Medulla oblongata (tissue), 1 donor: ENCODE measurements around the gene CUEDC2.

Source experiments
- DNase-seq: peaks from one replicate; pipeline ENCODE4 v3.0.0-alpha.2; 2015; ENCODE audit errors: extremely low spot score

Gene CUEDC2

DNA sequence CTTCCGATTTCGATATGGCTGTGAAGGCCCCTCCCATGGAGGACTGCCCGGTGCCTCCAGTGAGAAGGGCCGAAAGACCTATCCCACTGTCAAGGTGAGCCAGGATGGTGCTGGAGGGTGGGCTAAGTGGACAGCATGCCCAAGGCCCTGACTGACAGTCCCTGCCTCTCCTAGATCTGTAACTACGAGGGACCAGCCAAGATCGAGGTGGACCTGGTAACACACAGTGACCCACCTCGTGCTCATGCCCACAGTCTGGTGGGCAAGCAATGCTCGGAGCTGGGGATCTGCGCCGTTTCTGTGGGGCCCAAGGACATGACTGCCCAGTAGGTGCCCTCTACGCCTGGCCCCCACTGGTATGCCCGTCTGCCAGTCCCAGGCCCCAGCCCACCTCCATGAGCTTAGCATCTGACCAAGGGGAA lies 35.6 kb downstream of the CUEDC2 start:
- DNase-seq = no peak

DNA sequence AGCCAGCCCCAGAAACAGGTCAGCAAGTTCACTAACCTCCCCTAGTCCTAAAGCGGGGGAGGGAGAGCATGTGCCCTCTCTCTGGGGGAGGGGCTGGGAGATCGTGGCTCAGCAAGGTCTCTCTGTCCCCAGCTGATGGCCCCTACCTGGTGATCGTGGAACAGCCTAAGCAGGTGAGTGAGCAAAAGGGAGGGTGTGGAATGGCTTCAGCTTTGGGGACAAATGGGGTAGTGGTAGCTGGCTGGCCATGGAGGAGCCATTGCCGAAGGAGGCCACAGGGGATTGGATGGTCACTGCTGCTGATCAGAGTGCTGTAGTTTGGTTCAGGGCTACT lies 36.1 kb downstream of the CUEDC2 start:
- no peak for DNase-seq

DNA sequence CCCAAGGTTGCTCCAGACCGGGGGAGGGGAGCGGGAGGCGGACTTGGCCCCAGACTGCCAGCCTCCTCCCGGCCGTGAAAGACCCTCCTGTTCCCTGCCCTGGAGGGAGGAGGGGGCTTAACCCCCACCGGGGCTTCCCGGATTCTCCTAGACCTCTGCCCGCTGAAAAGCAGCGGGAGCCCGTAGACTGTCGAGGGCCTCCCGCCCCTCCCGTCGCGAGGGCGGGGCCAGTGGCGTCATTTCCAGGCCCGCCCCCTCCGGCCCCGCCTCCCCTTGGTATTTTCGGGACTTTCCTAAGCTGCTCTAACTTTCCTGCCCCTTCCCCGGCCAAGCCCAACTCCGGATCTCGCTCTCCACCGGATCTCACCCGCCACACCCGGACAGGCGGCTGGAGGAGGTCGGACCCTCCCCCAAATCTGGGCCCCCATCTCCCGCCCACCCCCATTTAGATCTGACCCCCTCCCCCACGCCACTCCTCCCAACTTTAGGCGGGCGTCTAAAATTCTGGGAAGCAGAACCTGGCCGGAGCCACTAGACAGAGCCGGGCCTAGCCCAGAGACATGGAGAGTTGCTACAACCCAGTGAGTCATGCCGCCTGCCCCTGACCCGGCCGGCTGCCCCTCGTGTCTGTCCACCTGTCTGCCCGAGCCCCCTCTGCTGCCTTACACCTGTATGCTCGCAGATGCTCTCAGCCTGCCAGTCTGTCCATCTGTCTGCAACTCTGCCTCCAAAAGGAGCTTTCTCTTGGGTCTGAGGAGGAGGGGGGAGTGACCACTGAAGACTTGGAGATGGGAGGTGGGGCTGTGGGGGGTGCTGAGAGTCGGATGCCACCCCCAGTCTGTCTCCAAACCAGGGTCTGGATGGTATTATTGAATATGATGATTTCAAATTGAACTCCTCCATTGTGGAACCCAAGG lies 36.7 kb downstream of the CUEDC2 start, which contains the start of gene NFKB2:
Gene NFKB2 (plus strand): TSS at position 306 of the 917 bp plus-strand sequence. CDS start 255 bp downstream, at position 561.
- DNase-seq = peak; percentile 93

DNA sequence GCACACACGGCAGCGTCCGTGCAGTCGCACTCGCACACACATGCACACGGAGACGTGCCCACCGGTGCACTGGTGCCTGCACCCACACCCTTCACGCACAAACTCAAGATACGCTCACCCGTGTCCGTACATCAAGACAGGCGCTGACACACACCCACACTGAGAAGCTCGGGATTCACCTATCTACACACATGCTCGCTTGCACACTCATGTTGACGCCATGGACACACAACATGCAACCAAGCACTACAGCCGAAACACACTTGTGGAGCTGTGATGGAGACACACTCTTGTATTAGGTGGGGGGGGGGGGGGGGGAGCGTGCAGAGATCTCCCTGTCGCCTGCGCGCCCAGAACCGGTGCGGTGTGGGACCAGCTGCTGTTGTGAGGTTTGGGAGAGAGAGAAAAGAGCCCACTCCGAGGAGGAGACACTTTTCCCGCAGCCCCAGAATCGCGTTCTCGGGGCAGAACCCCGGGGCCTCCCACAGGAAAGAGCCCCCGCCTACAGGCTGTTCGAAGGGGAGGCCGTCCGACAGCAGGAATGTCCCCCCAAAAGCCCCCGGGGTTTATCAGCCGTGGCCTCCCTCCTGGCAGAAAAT lies 37.5 kb downstream of the CUEDC2 start:
- DNase-seq = peak; percentile 18

DNA sequence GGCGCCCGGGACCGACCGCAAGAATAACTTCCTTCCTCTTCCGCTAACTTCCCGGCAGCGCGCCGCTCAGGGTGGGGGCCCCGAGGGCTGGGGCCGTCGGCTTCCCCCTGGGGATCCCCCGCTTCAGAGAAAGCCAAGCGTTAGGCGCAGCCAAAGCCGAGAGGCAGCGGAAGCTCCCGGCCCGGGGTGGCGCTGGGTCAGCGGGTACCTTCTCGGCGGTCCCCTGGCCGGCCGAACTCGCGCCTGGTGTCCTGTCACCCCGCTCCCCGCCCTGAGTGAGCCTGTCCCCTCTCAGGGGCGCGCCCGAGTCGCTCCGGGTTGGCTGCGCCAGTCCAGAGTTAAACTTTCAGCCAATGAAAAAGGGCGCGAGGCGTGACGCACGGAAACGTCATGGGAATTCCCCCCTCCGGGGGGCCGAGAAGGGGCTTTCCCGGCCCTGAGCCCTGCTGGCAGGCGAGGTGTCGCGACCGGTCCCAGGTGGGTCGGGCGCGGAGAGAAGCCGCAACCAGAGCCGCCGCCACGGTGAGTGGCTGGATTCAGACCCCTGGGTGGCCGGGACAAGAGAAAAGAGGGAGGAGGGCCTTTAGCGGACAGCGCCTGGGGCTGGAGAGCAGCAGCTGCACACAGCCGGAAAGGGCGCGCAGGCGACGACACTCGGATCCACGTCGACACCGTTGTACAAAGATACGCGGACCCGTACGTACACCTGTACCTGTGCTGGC lies 38.1 kb downstream of the CUEDC2 start:
- DNase-seq = peak; percentile 91

DNA sequence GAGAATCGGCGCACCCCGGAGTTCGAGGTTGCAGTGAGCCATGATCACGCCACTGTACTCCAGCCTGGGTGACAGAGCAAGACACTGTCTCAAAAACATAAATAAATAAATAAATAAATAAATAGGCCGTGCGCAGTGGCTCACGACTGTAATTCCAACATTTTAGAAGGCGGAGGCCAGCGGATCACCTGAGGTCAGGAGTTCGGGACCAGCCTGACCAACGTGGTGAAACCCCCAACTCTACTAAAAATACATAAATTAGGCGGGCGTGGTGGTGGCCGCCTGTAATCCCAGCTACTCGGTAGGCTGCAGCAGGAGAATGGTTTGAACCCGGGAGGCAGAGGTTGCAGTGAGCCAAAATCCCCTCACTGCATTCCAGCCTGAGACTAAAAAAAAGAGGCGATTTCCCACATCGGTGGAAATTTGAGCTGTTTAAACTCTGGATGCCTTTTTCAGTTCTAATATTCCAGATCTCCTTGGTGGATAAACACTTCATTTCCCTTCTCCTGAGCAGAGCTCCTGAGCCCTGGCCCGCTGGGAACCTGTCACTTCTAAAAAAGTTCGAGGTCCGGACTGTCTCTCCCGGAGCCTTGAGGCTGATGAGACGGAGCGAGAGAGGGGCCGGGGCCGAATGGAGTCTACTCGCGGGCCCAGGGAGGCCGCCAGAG lies 38.8 kb downstream of the CUEDC2 start:
- DNase-seq = no peak

DNA sequence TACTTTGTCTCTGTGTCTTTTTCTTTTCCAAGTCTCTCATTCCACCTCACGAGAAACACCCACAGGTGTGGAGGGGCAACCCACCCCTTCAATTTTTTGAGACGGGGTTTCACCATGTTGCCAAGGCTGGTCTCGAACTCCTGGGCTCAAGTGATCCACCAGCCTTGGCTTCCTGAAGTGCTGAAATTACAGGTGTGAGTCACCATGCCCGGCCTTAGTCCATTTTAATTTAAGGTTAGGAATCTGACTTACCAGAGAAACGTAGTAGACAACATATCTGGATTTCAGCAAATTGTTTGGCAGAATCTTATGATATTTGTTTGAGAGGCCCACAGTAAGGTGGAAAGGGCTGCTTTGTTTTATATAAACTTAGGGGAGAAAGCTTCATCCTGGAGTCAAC lies 40.1 kb downstream of the CUEDC2 start:
- DNase-seq = no peak

DNA sequence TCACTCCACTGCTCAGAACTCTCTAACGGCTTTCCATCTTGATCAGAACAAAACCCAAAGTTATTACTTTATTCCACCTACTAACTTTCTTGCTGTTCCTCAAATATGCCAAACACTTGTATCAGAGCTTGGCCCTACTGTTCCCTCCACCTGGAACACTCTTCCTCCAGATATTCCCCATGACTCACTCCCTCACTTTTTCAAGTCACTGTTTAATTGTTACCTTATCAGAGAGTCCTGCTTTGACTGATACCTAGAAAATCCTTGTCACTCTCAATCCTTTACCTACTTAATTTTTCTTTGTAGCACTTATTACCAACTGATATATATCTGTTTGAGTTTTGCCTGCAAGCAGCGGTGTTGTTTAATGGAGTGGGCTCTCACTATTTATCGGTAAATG lies 42.5 kb downstream of the CUEDC2 start:
- DNase-seq = no peak

DNA sequence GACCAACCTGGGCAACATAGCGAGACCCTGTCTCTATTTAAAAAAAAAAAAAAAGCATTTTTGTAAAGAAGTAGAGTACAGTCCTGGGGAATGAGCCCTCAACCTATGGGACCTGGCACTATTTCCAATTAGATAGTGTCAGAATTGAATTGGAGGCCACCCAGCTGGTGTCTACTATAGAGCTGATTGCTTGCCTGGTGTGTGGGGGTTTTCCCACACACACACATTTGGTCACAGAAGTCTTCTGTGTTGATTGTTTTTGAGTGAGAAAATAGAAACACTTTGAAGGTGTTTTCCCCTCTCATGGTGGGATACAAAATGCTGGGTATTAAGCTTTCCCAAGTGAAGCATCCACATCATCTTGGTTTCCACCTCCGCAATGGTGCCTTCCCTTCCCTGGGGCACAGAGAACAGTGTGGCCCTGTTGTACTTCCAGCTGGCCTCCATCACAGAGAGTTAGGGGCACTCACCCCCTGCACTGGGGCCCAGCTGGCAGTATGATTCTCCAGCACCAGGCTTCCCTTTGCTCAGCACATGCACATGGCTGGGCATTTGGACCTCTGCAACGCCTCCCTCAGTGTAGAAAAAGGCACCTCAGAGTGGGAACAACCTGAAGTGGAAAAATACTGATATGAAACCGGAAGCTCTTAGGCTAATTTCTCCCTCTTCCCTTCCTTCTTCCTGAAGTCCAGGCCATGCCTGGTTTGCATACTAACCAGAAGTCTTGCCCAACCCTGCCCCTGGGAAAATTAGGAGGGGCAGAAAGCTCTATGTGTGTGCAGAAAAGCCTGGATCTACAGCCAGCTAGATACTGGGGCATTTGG lies 47.6 kb downstream of the CUEDC2 start:
- DNase-seq = no peak

DNA sequence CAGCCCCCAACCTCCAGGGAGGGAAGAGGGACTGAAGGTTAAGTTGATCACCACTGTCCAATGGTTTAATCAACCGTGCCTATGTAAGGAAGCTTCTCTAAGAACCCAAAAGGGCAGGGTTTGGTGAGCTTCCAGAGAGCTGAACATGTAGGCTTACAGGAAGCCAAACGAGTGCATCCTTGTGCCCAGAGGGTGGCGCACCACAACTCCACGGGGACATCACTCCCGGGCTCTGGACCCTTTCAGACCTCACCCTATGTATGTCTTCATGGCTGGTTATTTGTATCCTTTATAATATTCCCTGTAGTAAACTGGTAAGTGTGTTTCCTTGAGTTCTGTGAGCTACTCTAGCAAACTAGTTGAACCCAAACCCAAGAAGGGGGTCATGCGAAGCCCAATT lies 48.3 kb downstream of the CUEDC2 start:
- DNase-seq = no peak

DNA sequence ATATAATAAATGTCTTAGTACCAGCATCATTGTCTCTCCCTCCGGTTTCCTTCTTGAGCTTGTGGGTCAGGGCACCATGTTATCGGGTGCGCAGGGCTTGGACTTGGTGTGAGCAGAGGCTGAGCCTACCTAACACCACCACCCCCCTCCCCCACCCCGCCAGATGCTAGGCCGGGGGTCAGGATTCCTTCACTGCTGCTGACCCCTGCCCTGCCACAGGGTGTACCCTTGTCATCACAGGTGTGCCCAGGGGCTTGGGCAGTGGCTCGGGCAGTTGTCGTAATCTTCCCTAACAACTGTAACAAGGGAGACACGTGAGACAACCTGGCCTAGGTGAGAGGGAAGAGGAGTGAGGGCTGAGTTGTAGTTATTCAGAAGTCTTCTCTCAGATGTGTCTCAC lies 49.5 kb downstream of the CUEDC2 start:
- no peak for DNase-seq

DNA sequence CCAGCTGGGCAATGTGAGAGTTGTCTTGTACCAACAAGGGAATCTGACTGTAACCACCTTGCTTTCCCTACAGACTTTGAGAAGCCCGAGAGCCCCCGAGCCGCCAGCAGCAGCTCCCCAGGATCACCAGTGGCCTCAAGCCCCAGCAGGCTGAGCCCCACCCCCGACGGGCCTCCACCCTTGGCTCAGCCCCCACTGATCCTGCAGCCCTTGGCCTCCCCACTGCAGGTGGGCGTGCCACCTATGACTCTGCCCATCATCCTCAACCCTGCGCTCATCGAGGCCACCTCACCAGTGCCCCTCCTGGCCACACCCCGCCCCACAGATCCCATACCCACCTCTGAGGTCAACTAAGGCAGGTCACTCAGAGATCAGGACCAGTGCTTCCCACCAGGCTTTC lies 50.4 kb downstream of the CUEDC2 start:
- DNase-seq = no peak

DNA sequence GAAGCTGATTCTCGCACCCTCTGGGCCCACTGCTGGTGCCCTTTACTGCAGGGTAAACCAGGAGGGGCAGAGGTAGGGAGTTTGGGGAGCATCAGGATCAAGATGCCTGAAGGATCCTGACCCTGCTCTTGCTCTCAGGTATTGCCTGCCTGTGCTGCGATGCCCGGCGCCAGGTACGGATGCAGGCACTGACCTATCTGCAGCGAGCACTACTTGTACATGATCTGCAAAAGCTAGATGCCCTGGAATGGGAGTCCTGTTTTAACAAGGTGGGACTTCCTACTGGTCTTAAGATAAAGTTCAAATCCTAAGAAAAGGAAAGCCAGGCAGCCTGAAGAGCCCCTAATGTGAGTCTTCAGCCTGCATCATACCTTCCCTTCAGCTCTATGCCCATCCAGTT lies 53.0 kb downstream of the CUEDC2 start:
- DNase-seq = no peak

DNA sequence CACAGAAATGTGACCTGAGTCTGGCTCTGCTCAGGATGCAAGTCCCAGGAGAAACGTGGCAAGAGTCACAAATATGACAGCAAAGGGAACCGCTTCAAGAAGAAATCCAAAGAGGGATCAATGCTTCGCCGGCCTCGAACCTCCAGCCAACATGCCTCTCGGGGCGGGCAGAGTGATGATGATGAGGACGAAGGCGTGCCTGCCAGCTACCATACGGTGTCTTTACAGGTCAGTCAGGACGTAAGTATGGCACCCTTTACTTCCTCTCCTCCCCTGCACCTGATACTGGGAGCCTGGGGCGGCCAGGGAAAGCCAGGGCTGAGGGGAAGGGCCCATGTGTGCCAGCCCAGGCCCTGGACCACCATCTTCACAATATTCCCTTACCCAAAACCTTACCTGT lies 55.5 kb downstream of the CUEDC2 start:
- DNase-seq = no peak

DNA sequence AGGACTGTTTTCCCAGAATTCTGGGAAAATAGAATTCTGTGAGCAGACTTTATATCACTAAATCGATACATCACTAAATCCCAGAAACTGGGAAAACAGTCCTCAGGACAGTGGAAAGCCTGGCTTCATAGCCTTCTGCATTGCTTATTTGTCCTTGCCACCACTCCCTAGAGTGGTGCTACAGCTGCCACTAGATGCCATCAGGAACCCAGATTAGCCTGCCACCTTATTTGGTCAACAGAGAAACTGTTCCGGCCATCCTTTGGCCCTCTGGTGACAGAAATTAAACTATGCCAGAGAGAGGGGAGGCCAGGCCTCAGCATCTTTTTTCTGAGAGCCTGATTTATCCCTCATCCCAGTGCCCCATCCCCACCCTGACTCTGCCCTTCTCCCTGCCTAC lies 56.5 kb downstream of the CUEDC2 start:
- DNase-seq = no peak

DNA sequence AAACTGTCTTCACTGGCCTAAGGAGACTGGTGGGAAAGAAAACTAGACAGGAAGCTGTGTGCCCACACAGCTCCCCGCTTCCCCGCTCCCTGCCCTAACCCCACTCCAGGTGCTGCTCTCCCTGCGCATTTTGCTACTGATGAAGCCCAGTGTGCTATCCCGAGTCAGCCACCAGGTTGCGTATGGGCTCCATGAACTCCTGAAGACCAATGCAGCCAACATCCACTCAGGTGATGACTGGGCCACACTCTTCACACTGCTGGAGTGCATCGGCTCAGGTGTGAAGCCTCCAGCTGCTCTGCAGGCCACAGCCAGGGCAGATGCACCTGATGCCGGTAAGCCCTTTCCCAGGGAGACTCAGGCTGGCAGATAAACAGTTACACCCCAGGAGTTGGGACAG lies 57.1 kb downstream of the CUEDC2 start:
- no peak for DNase-seq
